Fibroblast of lung (primary cell): ENCODE data around the gene PCSK2. TPM values are rescaled to one million over a fixed set of nuclear protein-coding genes. Genes with fewer than 3 reads are reported as not detected.

Experiments
- DNase-seq, 2 donors: peaks; one replicate each; pipeline versions ENCODE4 v3.0.0 to v3.0.0-alpha.2; 2010; ENCODE audit warnings: low read depth in 2 of 2
- H2AFZ ChIP-seq: 2 replicates; pipeline ENCODE4 v1.5.1; 2012; ENCODE audit warnings: low read length, control low read depth, inconsistent platforms
- H3K27ac ChIP-seq: 2 replicates; pipeline ENCODE4 v1.5.1; 2011; ENCODE audit warnings: low read length, control low read depth; ENCODE audit not compliant: insufficient read depth
- H3K27me3 ChIP-seq: 2 replicates; pipeline ENCODE4 v1.5.1; 2011; ENCODE audit warnings: mild to moderate bottlenecking, low read length; ENCODE audit not compliant: control insufficient read depth, insufficient read depth
- H3K36me3 ChIP-seq: 2 replicates; pipeline ENCODE4 v1.5.1; 2011; ENCODE audit warnings: low read length; ENCODE audit not compliant: control insufficient read depth, insufficient read depth
- H3K4me1 ChIP-seq: 2 replicates; pipeline ENCODE4 v1.5.1; 2011; ENCODE audit warnings: low read length; ENCODE audit not compliant: control insufficient read depth, insufficient read depth; ENCODE audit errors: extremely low read depth
- H3K4me2 ChIP-seq: 2 replicates; pipeline ENCODE4 v1.5.1; 2011; ENCODE audit warnings: low read length, control low read depth; ENCODE audit not compliant: insufficient read depth; ENCODE audit errors: extremely low read depth
- H3K4me3 ChIP-seq, 4 experiments: fragments of 200-600 bp in 1 of 4; sonication (generic) in 1 of 4; replicated peaks in 1 of 4; 2 replicates each; pipeline ENCODE4 v1.5.1; 2011 to 2016; ENCODE audit warnings: low read length in 4 of 4, low read depth in 3 of 4, mild to moderate bottlenecking in 3 of 4, control low read depth in 2 of 4, inconsistent platforms in 1 of 4, mixed read lengths in 1 of 4; ENCODE audit not compliant: insufficient read depth in 1 of 4; ENCODE audit errors: control extremely low read depth in 1 of 4
- H3K79me2 ChIP-seq: 2 replicates; pipeline ENCODE4 v1.5.1; 2012; ENCODE audit warnings: mild to moderate bottlenecking, low read length, inconsistent platforms; ENCODE audit not compliant: control insufficient read depth, insufficient read depth
- H3K9ac ChIP-seq: 2 replicates; pipeline ENCODE4 v1.5.1; 2011; ENCODE audit warnings: mild to moderate bottlenecking, low read length, control low read depth; ENCODE audit not compliant: insufficient read depth
- H3K9me3 ChIP-seq: 2 replicates; pipeline ENCODE4 v1.5.1; 2012; ENCODE audit warnings: low read depth, low read length; ENCODE audit not compliant: control insufficient read depth, insufficient read depth
- H4K20me1 ChIP-seq: 2 replicates; pipeline ENCODE4 v1.5.1; 2011; ENCODE audit warnings: low read length; ENCODE audit not compliant: control insufficient read depth, insufficient read depth; ENCODE audit errors: extremely low read depth
- CTCF ChIP-seq, 2 donors: IDR thresholded peaks in 1 of 2; conservative IDR thresholded peaks in 1 of 2; 1 replicate in 1 of 2; 2 replicates in 1 of 2; pipeline ENCODE4 v1.5.1; 2011 to 2012; ENCODE audit warnings: low read length in 2 of 2, control low read depth in 1 of 2, inconsistent platforms in 1 of 2, low read depth in 1 of 2, mild to moderate bottlenecking in 1 of 2
- EZH2 ChIP-seq: IDR thresholded peaks from 2 replicates; pipeline ENCODE4 v1.5.1; 2012; ENCODE audit warnings: low read length, control low read depth, mild to moderate bottlenecking; ENCODE audit errors: missing control alignments
- polyA plus RNA-seq, 2 donors: library from polyadenylated mRNA; depleted of rRNA in 1 of 2; stranded (reverse) in 1 of 2; unstranded in 1 of 2; fragments of >200 nt; gene quantifications; 2 replicates each; pipeline ENCODE4 v1.2.1, GENCODE V29; 2011 to 2012; ENCODE audit warnings: missing spikeins in 1 of 2
- total RNA-seq: library from RNA; depleted of rRNA; stranded (reverse); fragments of >200 nt; gene quantifications from 2 replicates; pipeline ENCODE4 v1.2.1, GENCODE V29; 2014

The PCSK2 gene
- total and polyA plus RNA-seq, 2 donors (not counting 1 experiment from before 2014, with no cell fraction given) = under 0.01 to 1.2 TPM

- H3K4me3 ChIP-seq = no peak overlapping the region
- TF ChIP-seq CTCF (conservative IDR thresholded peaks at IDR 0.05 in 1 of 2, IDR thresholded peaks at IDR 0.05 in 1 of 2; ENCODE audit: low read depth in 1 of 2, low read length in 2 of 2) (no peak), EZH2 (no peak)
Measured at GRCh38 chr20:17377231-17377630, 150.4 kb downstream of the PCSK2 start.

GRCh38 chr20:17379651-17380050 lies 152.8 kb downstream of the PCSK2 start:
- H3K9me3 ChIP-seq = no peaks in the 10 kb centered on the region
- H4K20me1 ChIP-seq = no peaks in the 10 kb centered on the region
- no peak overlapping the region for H2AFZ ChIP-seq
- no peak for DNase-seq
- no peak overlapping the region for H3K4me3 ChIP-seq
- H3K27ac ChIP-seq = no peak overlapping the region
- no peaks in the 10 kb centered on the region for H3K36me3 ChIP-seq
- no peak for TF ChIP-seq CTCF (conservative IDR thresholded peaks at IDR 0.05 in 1 of 2, IDR thresholded peaks at IDR 0.05 in 1 of 2; ENCODE audit: low read depth in 1 of 2, low read length in 2 of 2)
- TF ChIP-seq EZH2 = no peak
- no peak overlapping the region for H3K9ac ChIP-seq
- no peak overlapping the region for H3K4me2 ChIP-seq
- no peaks in the 10 kb centered on the region for H3K79me2 ChIP-seq
- no peaks in the 10 kb centered on the region for H3K4me1 ChIP-seq
- H3K27me3 ChIP-seq = no peaks in the 10 kb centered on the region

More at GRCh38 chr20:17377231-17377630, 150.4 kb downstream of the PCSK2 start:
- Histone ChIP-seq H3K4me1 (no peaks in the 10 kb centered on the region), H4K20me1 (no peaks in the 10 kb centered on the region), H2AFZ (no peak overlapping the region), H3K9me3 (no peaks in the 10 kb centered on the region), H3K27me3 (no peaks in the 10 kb centered on the region), H3K36me3 (no peaks in the 10 kb centered on the region), H3K79me2 (no peaks in the 10 kb centered on the region), H3K27ac (no peak overlapping the region), H3K4me2 (no peak overlapping the region), H3K9ac (no peak overlapping the region)
- DNase-seq = no peak

- no peaks in the 10 kb centered on the region for H4K20me1 ChIP-seq
- no peak overlapping the region for H3K4me2 ChIP-seq
- no peaks in the 10 kb centered on the region for H3K4me1 ChIP-seq
Measured at GRCh38 chr20:17380801-17381200, 154.0 kb downstream of the PCSK2 start.

More at GRCh38 chr20:17380801-17381200, 154.0 kb downstream of the PCSK2 start:
- no peaks in the 10 kb centered on the region for H3K79me2 ChIP-seq
- H3K9me3 ChIP-seq = no peaks in the 10 kb centered on the region
- no peaks in the 10 kb centered on the region for H3K27me3 ChIP-seq
- no peak overlapping the region for H3K4me3 ChIP-seq
- no peak overlapping the region for H3K27ac ChIP-seq
- H2AFZ ChIP-seq = no peak overlapping the region
- no peak for DNase-seq
- no peak overlapping the region for H3K9ac ChIP-seq
- TF ChIP-seq CTCF (conservative IDR thresholded peaks at IDR 0.05 in 1 of 2, IDR thresholded peaks at IDR 0.05 in 1 of 2; ENCODE audit: low read depth in 1 of 2, low read length in 2 of 2) = no peak
- TF ChIP-seq EZH2 = no peak
- no peaks in the 10 kb centered on the region for H3K36me3 ChIP-seq
